A673 (cell line): ENCODE results near the gene GAL3ST2. TPM values are rescaled to one million over a fixed set of nuclear protein-coding genes. Genes with fewer than 3 reads are reported as not detected.
"Not testable (repeated sequence)": the region's sequence is repeated elsewhere in the genome, so short reads cannot be mapped to it uniquely, and the experiment has no call there.

Experiments used
- BruUV-seq: library from RNA; stranded (reverse); fragments of 400-500 nt; replicated peaks from 2 replicates; lab custom pipeline; 2021; lab: Mats Ljungman, UMichigan
- CTCF ChIA-PET: fragments of 300-600 bp; sonication (Branson Sonifier 250); formaldehyde crosslinking; loops from one replicate; lab custom pipeline; 2022; ENCODE audit warnings: antibody characterized with exemption; lab: Charles Lee
- POLR2A ChIA-PET: fragments of 300-600 bp; sonication (Branson Sonifier 250); formaldehyde crosslinking; loops from one replicate; lab custom pipeline; 2022; ENCODE audit warnings: antibody characterized with exemption; ENCODE audit not compliant: low non-redundant PET; lab: Charles Lee
- DNase-seq: peaks from one replicate; pipeline ENCODE4 v3.0.0-alpha.2; 2015; ENCODE audit warnings: low spot score
- H3K27ac ChIP-seq: fragments of 200-600 bp; sonication (generic); 2 replicates; pipeline ENCODE4 v1.5.1; 2016; ENCODE audit warnings: mixed run types, low read depth, mild to moderate bottlenecking, mixed read lengths, antibody characterized with exemption, low read length; ENCODE audit not compliant: poor library complexity, severe bottlenecking
- H3K27me3 ChIP-seq: fragments of 200-600 bp; sonication (generic); replicated peaks from 2 replicates; pipeline ENCODE4 v1.6.1; 2017; ENCODE audit warnings: mixed run types, low read depth, mild to moderate bottlenecking, mixed read lengths, antibody characterized with exemption, low read length; ENCODE audit not compliant: insufficient read depth, poor library complexity
- H3K36me3 ChIP-seq: fragments of 200-600 bp; sonication (generic); 2 replicates; pipeline ENCODE4 v1.6.1; 2016; ENCODE audit warnings: mixed run types, mild to moderate bottlenecking, mixed read lengths, antibody characterized with exemption, low read length; ENCODE audit not compliant: insufficient read depth, poor library complexity, severe bottlenecking
- H3K4me1 ChIP-seq: fragments of 200-600 bp; sonication (generic); 2 replicates; pipeline ENCODE4 v1.6.1; 2017; ENCODE audit warnings: mixed run types, mild to moderate bottlenecking, mixed read lengths, antibody characterized with exemption, low read length; ENCODE audit not compliant: insufficient read depth, poor library complexity, severe bottlenecking
- H3K4me3 ChIP-seq: fragments of 200-600 bp; sonication (generic); 2 replicates; pipeline ENCODE4 v1.5.1; 2016; ENCODE audit warnings: low read depth, mixed run types, mild to moderate bottlenecking, mixed read lengths, low read length; ENCODE audit not compliant: poor library complexity, severe bottlenecking
- H3K9me3 ChIP-seq: fragments of 200-600 bp; sonication (generic); 2 replicates; pipeline ENCODE4 v1.6.1; 2016; ENCODE audit warnings: mixed run types, low read depth, mild to moderate bottlenecking, mixed read lengths, antibody characterized with exemption, low read length; ENCODE audit not compliant: poor library complexity, severe bottlenecking
- CTCF ChIP-seq: fragments of 300-800, 200-600 bp; sonication (generic); conservative IDR thresholded peaks from 2 replicates; pipeline ENCODE4 v1.5.1; 2017; ENCODE audit warnings: low read depth, mild to moderate bottlenecking, antibody characterized with exemption, low read length, moderate library complexity, mixed read lengths
- EZH2 ChIP-seq: fragments of 200-600 bp; sonication (generic); IDR thresholded peaks from 2 replicates; pipeline ENCODE4 v1.6.1; 2017; ENCODE audit warnings: borderline replicate concordance, low read depth, mild to moderate bottlenecking, mixed read lengths, antibody characterized with exemption, low read length; ENCODE audit not compliant: poor library complexity, severe bottlenecking
- intact Hi-C: fragments of 100-400 bp; cut with micrococcal nuclease; formaldehyde crosslinking; loops from one replicate; pipeline ENCODE4 v1.10.0; 2022; ENCODE audit not compliant: unreplicated experiment
- total RNA-seq: library from RNA; stranded (reverse); gene quantifications from 2 replicates; pipeline ENCODE4 v1.2.3, GENCODE V29; 2021

The GAL3ST2 gene
- total RNA-seq, 1 experiment from 2014 or later = 5.0 TPM

GRCh38 chr2:241755166-241755565 is 21.5 kb upstream of the GAL3ST2 start:
- no TSS peak for BruUV-seq
- POLR2A ChIA-PET = no interaction called here
- CTCF ChIA-PET = no interaction called here
- DNase-seq = no peak
- Histone ChIP-seq H3K27ac (no peak overlapping the region), H3K27me3 (no peaks in the 10 kb centered on the region), H3K9me3 (no peaks in the 10 kb centered on the region), H3K4me3 (no peak overlapping the region), H3K4me1 (no peaks in the 10 kb centered on the region), H3K36me3 (peaks cover 24% of the 10 kb centered on the region)
- intact Hi-C loops = no loop called here
- TF ChIP-seq EZH2 = no peak
- no peak for TF ChIP-seq CTCF

- no peak overlapping the region for H3K27ac ChIP-seq
- H3K4me1 ChIP-seq = no peaks in the 10 kb centered on the region
- TF ChIP-seq CTCF = no peak
- no peak for TF ChIP-seq EZH2
- POLR2A ChIA-PET = no interaction called here
- peaks cover 30% of the 10 kb centered on the region for H3K36me3 ChIP-seq
- no peaks in the 10 kb centered on the region for H3K27me3 ChIP-seq
- no TSS peak for BruUV-seq
- DNase-seq = no peak
- H3K9me3 ChIP-seq = no peaks in the 10 kb centered on the region
- intact Hi-C loops = no loop called here
- CTCF ChIA-PET = no interaction called here
- no peak overlapping the region for H3K4me3 ChIP-seq
Measured at GRCh38 chr2:241755777-241756176, 20.8 kb upstream of the GAL3ST2 start.

- no TSS peak for BruUV-seq
- H3K36me3 ChIP-seq = peaks cover 33% of the 10 kb centered on the region
- H3K4me3 ChIP-seq = no peak overlapping the region
- H3K4me1 ChIP-seq = no peaks in the 10 kb centered on the region
- peak overlapping the region; percentile 29 for H3K27ac ChIP-seq
- intact Hi-C loops = no loop called here
- ChIA-PET POLR2A (no interaction called here), CTCF (no interaction called here)
- DNase-seq = no peak
- no peaks in the 10 kb centered on the region for H3K27me3 ChIP-seq
- TF ChIP-seq CTCF (no peak), EZH2 (no peak)
- no peaks in the 10 kb centered on the region for H3K9me3 ChIP-seq
Measured at GRCh38 chr2:241759067-241759807, 17.4 kb upstream of the GAL3ST2 start.

- H3K4me1 ChIP-seq, POLR2A ChIA-PET, CTCF ChIA-PET, intact Hi-C loops, H3K4me3 ChIP-seq, H3K27me3 ChIP-seq, H3K27ac ChIP-seq, H3K9me3 ChIP-seq, DNase-seq, BruUV-seq: not testable (repeated sequence)
- peaks cover 33% of the 10 kb centered on the region for H3K36me3 ChIP-seq
Measured at GRCh38 chr2:241759893-241760292, 16.7 kb upstream of the GAL3ST2 start.
